Measurements from ENCODE around the gene P2RX1.

P2RX1 gene

DNA sequence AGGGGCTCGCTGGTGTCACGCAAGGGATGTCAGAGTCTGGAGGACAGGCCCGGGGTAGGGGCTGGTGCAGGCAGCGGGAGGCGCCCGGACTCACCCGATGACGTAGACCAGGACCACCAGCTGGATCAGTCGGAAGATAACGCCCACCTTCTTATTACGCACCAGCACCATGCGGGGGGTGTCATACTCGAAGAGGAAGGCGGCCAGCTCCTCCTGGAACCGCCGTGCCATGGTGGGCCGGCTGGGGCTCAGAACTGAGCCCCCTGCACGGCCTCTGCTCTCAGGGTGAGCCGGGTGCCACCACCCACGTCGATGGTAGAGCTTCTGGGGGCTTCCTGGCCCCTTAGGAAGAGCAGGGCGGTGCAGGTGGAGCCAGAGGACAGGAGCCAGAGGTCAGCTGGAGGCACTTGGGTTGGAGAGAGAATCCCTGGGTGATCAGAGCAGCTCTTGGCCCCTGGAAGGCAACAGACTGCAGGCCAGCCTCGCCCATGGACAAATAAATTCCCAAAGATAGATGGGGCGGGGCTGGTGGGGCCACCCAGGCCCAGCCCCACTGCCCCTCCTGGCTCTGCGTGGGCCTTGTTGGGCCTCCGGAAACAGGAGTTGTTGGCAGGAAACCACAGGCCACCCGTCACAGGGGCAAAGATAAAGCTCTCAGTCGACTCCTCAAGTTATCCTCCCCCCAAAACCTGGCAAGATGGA, at the start of gene P2RX1:
P2RX1 (minus strand) TSS at position 471 of the 702 bp plus-strand sequence; CDS start at position 231, 240 bp downstream.
- DNase-seq: peak; percentile 69

DNA sequence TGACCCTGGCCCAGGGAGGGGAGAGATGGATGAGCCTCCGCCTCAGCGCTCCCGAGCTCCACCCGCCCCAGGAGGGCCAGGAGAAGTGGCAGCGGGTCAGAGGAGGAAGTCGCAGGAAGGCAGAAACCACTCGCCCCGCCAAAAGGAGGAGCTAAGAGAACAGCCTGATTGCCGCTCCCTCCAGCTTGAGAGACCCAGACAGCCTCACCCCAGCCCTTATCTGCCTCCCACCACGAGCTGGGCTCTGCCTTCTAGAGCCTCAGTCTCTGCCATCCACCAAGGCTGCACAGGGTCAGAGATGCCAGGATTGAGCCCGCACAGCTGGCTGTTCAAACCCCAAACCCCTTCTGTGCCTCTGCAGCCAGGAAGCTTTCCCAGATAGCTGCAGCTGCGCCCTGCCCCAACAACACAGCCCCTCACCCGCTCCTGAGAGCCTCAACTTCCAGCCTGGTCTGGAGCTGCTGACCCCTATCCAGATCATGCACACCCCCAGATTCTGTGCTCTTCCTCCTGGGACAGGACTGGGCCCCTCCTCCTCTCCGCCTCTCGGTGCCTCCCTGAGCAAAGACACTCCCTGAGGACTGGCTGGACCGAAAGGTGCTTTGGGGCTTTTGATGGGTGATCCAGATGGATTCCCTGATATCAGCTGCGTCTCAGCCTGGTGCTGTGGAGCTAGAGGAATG, 49.0 kb upstream of the P2RX1 start:
- peak; percentile 86 for DNase-seq

DNA sequence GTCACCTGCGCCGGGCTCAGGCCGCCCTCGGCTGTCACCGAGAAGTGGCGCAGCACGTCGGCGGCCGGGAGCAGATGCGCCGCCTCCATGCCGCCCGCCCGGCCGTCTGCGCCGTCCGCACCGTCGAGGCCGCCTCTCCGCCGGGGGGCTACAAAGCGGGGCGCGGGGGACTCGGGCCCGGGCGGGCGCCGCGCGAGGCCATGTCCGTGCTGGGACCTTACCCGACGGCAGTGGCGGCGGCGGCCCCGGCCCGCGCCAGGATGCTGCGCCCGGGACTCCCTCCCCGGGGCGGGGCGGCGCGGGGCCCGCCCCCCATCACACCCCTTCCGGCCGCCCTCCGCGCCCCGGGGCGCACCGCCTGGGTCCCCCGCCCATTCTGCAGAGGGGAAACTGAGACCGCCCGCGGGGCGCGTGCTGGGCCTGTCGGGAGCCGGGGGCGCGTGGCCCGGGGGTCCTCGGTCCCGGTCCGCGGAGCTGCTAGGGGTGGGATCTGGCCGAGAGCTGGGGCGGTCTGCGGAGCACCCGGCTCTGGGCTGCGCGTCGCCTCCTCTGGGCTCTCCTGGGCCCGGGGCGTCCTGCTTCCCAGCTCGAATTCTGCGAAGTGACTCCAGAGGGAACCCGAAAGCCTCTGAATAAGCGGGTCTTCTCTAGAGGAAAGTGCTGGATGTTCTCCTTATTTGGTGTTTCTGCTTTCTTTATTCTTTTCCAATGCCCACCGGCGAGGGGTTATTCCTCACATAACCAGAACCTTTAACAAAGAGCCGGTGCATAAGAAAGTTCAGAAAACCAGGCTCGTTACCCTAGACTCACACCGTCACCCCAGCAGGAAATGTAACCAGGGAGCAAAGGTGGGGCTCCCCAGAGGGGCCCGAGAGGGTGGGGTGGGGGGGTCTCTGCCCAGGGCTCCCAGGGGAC, 48.2 kb upstream of the P2RX1 start, which contains the start of gene ATP2A3:
ATP2A3 (minus strand) TSS at position 235 of the 915 bp plus-strand sequence; CDS start at position 89, 146 bp downstream.
- peak; percentile 87 for DNase-seq

DNA sequence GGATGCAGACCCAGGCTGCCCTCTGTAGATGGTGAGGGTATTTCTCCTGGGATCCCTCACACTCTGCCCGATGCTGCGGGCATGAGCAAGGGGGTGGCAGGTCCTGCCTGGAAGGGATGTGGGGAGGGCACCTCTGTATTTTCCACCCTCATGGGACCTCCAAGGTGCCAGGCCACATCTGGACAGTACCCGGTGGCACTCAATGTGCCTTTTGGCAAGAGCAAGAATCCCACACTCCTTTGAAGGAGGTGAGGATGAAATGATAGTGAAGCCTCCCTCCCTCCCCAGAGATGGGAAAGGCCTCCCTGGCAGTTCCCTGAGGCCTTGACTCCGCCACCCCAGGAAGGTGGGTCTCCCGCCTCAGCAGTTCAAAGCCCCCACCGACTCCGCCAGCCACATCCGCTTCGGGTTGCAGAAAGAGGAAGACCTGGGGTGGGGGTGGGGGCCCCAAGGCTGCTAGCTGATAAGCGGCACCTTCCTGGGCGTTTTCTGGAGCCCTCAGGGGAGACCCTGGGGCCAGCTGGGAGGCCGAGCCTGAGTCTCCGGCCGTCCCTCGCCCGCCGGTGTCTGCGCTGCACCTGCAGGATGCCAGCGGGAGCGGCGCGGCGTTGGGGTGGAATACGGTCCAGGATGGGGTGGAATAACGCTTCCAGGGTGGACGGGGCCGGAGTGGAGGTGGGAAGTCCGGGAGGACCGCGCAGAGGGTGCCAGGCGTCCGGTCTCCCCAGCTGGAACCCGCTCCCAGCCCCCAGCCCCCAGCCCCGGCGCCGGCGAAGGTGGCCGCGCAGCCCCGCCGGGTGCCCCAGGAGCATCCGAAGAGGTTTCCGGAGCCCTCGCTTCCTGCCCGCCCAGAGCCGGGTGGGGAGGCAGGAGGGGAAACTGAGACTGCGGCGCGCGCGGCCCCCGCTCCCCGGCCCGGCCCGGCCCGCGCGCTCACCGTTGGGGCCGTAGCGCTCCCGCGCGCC, 47.3 kb upstream of the P2RX1 start:
- DNase-seq: peak; percentile 80

DNA sequence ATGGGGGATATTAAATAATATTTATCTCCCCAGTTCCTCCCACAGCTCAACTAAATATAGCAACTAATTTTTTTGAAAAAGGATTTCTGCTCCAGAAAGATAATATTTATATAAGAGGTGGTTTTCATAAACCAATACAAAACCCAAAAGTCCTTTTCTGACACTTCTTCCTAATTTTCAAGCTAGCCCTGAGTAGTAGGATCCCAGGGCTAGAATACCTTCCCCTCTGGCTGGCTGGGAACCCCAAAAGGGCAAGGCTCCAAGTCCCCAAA, 46.6 kb upstream of the P2RX1 start:
- no peak for DNase-seq

DNA sequence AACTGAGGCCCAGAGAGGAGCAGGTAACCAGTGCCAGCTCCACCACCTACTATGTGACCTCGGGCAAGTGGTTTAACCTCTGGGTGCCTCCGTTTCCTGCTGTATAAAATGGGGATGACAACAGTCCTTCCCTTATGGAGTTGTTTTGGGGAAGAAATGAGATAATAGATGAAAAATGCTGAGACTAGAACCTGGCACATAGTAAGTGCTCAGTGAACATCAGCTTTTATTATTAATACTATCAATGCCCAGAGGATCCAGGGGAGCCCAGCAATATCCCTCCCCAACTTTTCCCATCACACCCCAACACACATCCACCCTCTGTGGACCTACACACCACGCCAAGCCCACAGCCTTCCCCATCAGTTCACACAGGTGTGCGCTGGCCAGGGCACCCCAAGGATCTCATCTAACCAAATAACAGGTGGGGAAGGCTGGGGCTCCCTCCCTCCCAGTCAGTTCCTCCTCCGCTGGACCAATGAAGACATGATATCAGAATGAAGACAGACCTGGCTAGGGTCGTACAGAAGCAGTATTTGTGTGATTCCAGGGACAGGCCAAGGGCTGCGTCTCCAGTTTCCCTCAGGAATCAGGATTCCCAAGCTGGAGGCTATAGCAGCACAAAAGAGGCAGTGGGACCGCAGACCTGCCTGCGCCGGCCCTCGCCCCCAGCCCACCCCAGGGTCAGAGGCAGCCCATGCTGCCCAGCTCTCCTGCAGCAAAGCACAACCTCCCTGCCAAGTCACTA, 46.1 kb upstream of the P2RX1 start:
- no peak for DNase-seq

DNA sequence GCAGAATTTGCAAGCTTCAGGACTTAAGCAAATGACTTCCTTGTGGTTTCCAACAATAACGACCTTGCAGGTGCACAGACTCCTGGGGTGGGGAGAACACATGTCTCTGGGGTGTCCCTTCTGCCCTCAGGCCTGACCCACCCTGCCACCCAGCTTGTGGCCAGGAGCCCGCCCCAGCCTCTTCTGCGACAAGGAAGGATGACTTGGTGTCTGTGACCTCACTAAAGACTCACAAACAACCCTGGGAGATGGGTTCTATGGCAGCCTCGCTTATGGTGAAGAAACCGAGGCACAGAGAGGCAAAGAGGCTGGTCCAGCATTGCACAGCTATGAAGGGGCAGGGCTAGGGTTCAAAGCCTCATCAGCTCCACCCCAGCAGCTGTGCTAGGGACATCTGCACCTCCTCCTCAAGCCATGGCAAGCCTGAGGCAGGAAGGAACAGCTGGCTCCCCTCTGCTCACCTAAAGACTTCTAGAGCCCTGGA, 45.3 kb upstream of the P2RX1 start:
- DNase-seq: no peak

DNA sequence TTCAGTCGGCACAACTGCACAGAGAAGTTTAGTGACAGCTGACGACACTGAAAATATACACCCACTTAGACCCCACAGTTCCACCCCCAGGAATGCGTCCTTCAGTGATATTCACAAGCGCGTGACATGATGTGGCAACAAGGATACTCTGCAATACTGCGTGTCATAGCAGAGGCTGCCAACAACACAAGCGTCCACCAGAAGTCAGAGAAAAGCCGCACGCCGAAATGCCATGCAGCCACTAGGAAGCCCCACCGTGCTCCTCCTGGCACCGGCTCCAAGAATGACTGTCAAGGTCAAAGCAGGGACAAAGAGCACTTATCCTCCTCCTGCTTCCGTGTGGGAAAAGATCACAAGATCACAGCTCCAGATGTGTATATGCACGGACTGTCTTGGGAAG, 44.5 kb upstream of the P2RX1 start:
- no peak for DNase-seq

DNA sequence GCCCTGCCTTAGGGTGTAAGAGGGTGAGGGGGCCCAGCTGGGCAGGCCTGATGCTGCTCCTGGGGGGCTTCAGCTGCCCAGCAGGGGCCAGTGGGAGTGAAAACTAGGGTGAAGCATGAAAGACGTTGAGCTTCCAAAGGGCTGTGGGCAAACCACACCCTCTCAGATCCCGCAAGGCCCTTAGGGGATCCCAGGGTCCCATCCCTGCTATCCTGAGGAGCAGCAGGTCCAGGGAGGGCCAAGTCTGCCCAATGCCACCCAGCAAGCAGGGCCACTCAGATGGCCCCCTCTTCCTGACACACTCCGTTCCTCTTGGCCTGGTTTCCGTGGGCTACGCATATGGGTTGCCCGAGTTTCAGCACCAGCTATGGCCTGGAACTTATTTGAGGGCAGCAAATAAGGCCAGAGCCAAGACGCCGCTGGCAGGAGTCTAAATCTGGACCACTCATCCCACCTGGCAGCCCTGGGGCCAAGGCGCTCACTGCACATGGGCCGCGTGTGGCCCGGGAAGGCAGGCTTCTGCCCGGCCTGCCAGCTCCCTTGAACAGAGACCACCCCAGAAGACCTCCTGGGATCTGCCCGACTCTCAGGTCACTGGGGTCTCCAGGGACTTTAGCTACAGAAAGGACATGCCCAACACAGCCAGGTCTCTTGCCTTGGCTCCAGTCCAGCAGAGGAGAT, 43.8 kb upstream of the P2RX1 start:
- DNase-seq: no peak

DNA sequence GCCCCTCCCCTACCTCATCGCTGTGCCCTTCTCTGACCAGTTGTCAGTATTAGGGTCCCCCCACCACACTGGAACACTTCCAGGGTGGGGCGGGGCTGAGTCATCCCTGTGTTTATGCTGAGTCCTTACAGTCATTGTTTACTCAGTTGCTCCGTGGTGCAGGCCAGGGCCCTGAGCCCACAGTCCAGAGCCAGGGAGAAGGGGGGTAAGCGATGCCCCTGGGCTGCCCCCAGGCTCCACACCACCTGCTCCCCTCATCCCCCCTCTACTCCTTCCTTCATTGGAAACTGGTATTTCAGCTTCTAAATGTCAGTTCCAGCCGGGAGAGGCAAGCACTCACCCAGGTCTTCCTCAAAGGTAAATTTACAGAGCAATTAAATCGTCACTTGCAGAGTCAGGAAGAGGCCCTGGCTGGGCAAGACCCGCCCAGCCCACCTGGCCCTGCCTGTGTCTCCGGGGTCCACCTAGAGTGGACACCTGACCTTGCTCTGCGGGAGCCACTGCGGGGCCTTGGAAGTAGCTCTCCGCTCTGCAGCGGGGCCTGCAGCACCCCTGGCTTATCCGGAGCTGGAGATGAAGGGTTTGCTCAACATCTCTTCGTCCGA, 43.1 kb upstream of the P2RX1 start:
- DNase-seq: no peak

DNA sequence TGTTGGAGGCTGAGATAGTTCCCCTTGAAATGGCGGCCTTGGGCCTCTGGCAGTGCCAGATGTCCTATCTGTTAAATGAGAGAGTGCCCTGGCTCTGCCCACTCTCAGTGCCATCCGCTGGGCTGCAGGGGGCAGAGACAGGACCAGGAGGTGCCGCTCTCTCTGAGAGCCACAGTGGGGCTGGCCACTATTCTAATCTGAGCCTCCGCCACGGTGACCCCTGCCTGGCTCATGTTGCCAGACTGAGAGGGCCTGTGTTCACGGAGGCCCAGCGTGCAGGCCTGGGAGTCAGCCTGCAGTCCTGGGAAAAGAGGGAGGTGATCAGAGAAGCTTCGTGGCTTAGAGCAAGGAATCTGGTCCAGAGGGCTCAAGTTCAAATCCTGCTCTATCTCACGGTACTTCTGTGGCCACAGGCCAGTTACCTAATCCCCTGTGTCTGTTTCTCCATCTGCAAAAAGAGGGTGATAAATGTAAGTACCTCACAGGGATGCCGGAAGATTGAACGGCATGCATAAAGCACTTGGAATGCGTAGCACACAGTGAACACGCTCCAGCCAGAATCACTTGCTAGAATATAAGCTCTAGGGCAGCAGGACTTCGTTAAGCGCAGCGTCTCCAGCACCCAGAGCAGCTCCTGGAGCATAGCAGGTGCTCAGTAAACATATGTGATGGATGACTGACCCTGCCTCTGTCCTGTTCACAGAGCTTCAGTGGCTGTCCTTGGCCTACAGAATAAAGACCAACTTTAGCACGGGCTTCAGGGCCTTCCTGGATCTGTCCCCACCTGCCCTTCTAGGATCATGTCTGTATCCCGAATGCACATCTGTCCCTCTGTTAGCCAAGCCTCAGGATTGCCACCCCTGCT, 41.7 kb upstream of the P2RX1 start:
- DNase-seq: no peak

DNA sequence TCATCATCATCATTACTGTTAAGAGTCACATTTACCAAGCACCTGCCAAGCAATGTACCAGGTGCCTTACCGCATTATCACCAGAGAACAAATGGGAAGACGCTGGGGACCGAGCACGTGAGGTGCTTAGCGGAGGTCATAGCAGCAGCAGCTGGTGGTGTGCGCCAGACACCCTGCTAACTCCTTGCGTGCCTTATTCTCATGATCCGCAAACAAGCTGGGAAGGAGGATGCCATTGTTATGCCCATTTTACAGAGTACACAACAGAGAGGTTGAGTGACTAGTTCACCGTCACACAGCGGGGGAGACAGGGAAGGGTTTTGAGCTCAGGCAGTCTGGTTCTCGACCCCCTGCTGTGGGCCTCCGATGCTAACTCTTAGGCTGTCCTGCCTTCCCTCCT, 40.7 kb upstream of the P2RX1 start:
- no peak for DNase-seq

DNA sequence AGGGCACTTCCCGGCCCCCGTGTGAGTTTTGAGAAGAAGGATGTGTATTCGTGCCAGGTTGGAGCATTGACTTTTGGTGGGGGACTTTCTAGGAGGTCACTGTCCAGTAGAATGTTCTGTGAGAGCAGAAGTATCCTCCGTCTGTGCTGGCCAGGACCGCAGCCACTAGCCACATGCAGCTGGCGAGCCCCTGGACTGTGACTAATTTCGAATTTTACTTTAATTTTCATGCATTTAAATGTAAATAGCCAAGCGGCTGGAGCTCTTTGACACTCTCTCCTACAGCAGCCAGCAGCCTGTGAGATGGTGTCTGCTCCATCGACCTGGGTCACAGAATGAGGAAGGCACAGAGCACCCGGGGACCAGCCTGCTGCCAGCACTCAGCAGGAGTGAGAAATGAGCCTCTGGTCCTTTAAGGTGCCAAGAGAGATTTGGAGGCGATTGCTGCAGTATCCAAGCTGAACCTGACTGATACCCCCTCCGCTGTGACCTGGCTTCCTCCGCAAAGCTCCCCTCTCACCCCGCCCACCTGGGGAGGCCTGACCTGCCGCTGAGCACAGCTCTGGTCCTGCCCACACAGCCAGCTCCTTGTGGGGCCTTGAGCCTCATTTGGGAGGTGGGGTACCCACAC, 40.2 kb upstream of the P2RX1 start:
- DNase-seq: no peak

DNA sequence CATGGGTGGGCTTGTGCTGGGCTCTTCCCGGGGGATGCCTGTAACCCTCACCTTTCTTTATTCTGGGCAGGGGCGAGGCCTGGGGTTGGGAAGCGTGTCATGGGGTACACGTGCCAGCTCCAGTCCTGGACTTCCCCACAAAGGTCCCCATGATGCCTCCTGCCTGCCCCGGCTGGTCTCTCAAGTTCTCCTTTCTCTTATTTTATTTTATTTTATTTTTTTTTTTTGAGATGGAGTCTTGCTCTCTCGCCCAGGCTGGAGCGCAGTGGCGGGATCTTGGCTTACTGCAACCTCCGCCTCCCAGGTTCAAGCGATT, 39.4 kb upstream of the P2RX1 start:
- no peak for DNase-seq

DNA sequence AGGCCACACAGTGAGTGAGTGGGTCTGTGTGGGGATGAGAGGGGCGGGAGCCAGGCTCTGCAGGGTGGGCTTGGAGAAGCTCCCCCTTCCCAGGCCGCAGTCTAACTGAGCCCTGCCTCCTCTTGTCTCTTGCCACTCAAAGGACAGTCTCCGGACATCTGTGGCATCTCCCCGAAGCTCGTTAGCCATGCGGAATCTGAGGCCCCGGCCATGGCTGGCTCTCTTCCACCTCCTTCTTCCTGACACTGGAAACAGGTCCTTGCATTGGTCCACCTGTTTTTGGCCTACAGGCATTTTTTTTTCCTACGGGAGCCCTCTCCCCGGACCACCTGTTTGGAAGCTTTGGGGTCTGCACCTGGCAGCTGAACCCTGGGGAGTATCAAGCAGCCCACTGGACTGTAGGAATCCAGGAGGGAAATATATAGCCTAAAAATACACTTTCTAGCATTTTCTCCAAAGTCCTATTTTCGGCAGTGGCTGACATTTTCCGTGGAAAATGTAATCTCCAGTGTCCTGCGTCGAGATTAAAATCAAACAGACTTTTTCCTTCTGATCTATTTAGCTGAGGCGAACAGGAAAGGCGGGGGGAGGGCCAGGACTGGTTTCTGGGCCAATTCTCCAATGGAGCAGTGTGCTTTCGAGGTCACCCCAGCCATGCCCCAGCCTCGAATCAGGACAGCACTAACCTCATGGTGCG, 38.9 kb upstream of the P2RX1 start:
- DNase-seq: no peak

DNA sequence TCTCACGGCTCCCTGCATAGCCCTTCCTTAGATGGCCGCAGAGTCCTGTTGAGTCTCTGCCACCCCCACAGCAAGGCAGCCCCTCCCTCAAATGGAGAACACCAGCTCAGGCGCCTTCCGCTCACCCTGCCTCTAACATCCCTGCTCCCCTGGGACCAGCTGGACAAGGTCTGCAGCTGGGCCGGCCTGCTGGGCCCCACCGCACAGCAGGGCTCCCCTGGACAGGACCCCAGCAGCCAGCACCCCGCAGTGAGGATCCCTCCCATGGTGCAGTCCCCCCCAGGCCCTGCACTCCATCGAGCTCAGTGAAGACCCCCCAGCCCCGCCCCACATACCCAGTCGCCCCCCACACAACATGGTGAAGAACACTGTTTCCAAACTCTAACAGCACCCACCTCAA, 37.8 kb upstream of the P2RX1 start:
- no peak for DNase-seq

DNA sequence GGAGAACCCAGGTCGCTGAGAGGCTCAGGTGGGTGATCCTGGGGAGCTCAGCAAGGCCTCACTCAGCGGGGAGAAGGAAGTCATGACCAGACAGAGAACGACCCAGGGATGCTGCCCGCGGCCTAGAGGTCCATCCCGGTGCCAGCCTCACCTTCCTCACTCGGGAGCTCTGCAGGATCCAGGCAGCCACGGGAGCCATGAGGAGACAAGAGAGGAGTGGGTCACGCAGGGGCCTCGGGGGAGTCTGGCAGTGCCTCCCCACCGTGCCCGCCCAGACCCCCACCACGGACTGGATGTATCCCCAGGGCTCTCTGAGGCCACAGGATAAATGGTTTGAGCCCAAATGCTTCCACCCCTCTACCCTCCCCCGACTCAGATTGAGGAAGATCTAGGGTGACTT, 37.3 kb upstream of the P2RX1 start:
- no peak for DNase-seq

DNA sequence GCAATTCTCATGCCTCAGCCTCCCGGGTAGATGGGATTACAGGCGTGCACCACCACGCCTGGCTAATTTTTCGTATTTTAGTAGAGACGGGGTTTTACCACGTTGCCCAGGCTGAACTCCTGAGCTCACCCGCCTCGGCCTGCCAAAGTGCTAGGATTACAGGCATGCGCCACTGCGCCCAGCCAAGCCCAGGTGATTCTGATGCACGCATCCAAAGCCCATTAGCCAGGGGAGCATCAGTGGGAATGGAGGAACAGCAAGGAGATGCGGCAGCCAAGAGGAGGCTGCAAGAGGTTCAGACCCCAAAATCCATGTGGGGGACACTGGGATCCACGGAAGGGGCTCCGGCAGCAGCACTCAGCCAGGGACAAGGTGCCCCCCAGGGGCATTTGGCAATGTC, 35.9 kb upstream of the P2RX1 start:
- no peak for DNase-seq

DNA sequence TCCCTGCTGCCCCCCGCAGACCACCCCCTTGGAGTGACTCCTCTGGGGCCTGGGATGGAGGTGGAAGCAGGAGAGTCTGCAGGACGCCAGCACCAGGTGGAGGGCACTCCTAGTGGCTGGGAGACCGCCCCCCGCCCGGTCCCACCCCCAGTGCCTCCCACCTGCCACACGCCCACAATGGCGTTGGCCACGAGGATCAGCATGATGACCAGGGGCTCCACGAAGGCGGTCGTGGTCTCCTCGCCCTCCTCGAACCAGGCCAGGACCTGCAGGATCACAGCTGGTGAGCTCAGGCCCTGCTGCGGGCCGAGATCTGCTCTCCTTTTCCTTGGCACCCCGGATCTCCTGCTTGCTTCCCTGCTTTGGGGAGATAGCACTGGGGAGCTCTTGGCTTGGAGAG, 35.2 kb upstream of the P2RX1 start:
- DNase-seq: no peak

Data from activated CD8-positive, alpha-beta memory T cell treated with anti-CD3 and anti-CD28 coated beads for 24 hours (primary cell).